ENCODE results near the gene SMURF1.

DNA sequence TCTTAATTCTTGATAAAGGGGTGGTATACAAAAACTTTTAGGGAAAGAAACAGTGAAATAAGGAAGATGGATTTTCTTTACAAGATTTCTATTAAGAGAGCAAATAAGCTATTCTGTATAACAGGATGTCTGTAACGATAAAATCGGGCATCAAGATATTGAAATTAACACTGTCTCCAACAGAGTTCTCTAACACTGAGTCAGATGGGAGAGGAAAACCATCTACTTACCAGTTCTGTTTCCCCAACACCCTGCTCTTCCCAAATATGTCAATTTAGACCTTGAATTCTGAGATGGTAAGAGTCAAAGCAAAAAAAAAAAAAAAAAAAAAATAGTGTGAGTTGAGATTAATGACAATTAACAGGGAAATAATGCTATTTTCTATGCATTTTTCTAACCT is 23.0 kb downstream of the SMURF1 start:
- no peak for TF ChIP-seq EZH2 (IDR thresholded peaks at IDR 0.05; ENCODE audit: low read length, missing control alignments)
- TF ChIP-seq, protein P1, sequence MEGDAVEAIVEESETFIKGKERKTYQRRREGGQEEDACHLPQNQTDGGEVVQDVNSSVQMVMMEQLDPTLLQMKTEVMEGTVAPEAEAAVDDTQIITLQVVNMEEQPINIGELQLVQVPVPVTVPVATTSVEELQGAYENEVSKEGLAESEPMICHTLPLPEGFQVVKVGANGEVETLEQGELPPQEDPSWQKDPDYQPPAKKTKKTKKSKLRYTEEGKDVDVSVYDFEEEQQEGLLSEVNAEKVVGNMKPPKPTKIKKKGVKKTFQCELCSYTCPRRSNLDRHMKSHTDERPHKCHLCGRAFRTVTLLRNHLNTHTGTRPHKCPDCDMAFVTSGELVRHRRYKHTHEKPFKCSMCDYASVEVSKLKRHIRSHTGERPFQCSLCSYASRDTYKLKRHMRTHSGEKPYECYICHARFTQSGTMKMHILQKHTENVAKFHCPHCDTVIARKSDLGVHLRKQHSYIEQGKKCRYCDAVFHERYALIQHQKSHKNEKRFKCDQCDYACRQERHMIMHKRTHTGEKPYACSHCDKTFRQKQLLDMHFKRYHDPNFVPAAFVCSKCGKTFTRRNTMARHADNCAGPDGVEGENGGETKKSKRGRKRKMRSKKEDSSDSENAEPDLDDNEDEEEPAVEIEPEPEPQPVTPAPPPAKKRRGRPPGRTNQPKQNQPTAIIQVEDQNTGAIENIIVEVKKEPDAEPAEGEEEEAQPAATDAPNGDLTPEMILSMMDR (conservative IDR thresholded peaks at IDR 0.05 in 1 of 2, IDR thresholded peaks at IDR 0.05 in 1 of 2; ENCODE audit: low read depth in 1 of 2, low read length in 2 of 2) = no peak
